Islet of Langerhans (tissue), 1 donor: Measurements from ENCODE around the gene NFYC.

Source experiments
- FAIRE-seq: peaks from one replicate; lab custom pipeline; 2011; peaks lifted over from hg19 to GRCh38; lab: Jason Lieb, UNC

NFYC gene

DNA sequence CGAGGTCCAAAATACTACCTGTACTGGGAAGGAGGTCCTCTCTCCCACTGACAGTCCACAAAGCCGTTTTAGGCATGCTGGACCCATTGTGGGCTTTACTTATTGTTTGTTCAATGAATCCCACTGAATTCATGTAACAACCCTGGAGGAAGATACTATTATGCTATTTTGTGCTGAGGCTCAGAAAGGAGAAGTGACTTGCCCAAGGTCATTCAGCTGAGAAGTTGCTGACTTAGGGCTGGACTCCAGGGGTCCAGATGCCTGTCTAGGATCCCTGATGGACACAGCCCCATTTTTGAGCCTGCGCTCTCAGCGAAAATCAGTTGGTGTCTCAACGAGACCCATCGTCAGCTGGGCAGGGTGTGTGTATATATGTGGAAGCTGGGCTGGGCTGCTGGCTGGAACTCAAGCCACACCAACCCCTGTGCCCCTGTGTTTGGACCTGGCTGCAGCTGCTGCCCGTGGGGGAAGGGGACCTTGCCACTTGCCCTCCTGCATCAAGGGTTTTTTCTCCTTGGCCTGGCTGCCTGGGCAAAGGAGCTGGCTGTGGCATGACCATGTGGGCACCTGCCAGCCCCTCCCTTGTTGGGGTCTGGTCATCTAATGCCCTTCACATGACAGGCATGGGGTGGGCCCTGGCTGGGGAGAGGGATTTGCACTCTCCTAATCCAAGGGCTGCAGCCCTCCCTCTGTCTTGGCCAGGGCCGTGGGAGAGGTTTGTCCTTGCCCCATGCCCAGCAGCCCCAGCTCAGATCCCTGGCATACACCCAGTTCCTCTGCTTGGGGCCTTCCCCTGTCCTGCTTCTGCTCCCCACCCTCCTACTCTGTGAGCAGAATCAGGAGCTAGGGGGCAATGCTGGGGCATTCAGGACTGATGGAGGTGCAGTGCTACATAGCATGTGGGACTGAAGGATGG lies 107.1 kb downstream of the NFYC start:
- no peak for FAIRE-seq

DNA sequence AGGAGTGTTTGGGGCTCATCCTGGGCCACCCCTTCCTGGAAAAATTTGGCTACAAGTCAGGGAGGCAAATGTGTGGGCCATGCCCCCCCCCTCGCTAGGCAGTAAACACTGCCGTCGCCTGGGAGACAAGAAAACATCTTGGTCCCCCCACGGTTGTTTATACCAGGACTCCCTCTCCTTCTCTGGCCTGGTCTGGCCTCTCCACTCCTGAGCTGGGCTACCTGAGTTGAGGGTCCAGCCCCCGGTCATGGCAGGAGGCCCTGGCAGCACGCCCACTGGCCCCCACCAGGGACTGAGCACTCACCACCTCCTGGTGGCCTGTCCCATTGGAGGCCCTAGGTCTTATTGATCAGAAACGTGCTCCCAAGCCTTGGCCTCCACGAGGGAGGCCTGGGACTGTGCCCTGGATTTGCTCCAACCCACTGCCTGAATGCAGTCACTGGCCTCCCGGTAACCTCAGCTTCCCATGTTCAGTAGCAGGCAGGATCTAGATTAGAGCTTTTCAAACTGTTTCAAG lies 107.9 kb downstream of the NFYC start:
- no peak for FAIRE-seq

DNA sequence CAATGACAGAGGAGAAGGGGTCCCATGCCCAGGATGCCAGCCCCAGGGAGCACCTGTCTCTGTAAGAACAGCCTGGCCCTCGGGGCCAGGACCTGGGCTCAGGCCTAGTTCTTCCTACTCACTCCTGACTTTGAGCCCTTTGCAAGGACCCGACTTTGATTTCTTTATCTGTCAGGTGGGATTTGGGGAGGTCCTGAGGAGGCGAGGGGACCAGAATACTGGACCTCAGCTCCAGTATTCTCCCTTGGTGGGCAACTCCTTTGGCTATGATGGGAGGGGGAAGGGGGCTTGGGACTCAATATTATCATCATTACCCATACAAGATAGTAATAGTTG lies 110.2 kb downstream of the NFYC start:
- FAIRE-seq = no peak

DNA sequence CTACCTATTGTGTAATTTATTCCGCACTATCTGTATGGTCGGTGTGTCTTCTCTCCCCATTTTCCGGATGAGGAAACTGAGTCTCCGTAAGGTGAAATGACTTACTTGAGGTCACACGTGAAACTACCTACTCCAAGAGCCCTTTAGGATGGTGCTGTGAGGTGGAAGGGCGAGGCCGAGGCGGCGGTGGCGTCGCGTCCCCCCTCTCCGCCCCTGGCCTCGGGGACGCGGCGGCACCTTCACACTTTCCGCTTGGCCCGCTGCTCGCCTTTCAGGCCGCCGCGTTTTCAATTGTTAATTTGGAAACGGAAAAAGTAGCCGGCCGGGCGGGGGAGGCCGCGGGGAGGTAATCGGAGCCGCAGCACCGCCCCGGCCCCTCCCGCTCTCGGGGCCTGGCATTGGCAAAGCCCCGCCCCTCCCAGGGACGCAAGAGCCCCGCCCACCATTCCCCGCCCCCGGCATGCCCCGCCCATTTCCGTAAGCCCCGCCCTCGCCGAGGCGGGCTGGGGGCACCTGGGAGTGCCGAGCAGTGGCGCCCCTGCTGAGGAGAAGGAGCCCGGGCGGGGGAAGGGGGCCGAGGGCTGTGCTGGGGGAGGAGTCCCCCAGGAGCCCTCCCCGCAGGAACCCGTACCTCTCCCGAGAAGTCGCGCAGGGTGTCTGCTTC lies 110.7 kb downstream of the NFYC start:
- FAIRE-seq = no peak

DNA sequence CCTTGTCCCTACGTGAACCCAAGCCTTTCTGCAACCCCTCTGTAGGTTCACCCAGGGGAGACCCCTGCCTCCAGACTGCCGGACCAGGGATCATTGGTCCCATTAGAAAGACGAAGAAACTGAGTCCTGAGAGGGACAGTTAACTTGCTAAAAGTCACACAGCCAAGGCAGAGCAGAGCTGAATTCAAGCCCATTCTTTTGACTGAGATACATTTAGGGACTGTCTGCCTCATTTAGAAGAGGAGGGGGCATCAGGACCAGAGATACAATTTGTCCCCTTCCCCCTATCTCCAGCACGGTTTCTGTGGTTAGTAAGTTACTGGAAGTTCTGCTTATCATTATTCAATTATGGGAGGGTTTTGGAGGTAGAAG lies 111.2 kb downstream of the NFYC start:
- no peak for FAIRE-seq

DNA sequence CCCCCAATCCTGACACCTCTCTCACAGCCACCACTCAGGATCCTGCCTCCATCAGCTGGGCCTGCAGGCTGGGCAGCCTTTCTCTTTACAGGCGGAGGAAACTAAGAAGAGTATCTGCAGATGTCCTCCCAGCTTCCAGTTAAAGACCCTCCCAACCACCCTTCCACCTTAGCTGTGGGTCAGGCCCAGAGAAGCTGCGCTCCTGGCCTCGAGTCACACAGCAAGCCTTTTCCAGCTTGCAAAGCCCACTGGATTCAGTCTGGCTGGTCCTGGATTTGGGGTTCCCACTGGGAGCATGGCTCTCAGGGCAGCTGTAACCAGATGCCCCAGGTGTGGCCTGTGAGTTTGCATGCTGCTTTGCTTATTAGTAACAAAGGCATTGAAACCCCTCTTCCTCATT lies 111.9 kb downstream of the NFYC start:
- no peak for FAIRE-seq

DNA sequence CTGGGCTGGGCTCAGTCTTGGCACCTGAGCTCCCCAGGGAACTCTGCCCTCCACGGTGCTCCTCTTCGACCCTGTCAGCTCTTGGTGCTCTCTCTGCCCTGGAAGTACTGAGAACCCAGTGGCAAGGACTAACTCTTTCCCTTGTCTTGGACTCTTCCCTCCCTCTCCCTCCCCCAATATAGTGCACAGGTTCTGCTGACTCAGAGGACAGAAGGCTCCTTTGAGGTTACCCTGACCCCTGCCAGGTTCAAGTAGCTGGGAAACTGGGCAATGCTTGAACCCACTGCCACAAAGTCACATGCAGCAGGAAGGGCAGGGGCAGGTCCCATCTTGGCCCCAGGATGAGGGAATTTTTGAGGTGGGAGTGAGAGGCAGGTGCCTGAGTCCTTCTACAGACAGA lies 112.4 kb downstream of the NFYC start:
- no peak for FAIRE-seq

DNA sequence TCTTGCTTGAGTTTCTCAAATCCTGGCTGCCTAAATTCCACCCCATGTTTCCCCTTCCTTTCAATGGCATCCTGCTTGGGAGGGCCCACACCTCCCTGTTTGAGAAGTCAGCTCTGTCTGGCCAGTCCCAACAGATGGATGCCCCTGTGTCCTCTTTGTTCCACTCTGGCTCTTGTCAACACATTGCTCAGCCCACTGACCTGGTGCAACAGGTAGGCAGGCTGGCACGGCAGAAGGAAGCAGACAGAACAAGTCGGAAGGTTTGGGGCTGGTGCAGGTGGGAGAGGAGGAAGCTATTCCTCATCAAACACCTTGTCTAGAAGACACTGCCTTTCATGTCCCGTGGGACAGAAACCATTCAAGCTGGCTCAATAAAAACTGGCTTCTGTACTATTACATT lies 114.7 kb downstream of the NFYC start:
- FAIRE-seq = no peak

DNA sequence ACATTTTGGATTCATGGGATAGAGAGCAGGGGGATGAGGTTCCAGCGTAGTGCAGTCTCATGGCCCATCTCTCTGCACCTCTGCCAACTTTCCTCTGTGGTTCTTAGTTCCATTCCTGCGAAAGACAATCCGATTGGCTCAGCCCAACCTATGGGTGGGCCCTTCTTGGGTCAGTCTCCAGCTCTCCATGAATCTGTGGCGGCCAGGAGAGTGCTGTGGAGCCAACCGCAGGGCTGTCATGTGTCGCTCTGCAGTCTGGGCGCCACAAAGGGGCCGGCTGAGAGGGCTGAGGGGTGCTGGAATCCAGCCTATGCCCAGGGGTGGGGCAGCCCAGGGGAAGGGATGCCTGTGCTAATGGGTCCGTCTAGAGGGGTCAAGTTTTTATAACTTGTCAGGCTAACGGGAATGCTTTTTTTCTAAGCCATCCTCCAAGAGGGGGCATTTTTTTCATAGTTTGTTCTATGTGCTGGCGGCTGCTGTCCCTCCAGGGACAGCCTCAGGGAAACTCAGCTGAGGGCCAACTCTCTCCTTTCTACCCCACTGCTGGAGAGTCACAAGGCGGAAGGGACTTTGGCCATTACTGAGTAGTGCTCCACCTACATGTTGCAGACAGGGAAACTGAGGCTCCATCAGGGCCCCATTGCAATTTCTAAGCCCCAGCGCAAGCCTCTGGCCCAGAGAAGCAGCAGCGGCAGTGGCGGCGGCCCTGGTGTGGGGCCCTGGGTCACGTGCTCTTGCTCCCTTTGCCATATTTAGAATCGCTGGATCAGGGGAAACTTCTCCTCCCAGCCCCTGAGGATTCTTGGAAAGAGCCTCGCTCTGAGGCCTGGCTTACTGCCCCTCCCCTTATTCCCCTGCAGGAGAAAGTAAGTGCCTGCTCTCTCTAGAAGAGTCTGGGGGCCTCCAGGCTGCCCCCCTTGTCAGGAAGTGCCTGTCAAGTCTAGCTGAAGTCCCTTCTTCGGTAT lies 115.5 kb downstream of the NFYC start:
- FAIRE-seq = no peak

DNA sequence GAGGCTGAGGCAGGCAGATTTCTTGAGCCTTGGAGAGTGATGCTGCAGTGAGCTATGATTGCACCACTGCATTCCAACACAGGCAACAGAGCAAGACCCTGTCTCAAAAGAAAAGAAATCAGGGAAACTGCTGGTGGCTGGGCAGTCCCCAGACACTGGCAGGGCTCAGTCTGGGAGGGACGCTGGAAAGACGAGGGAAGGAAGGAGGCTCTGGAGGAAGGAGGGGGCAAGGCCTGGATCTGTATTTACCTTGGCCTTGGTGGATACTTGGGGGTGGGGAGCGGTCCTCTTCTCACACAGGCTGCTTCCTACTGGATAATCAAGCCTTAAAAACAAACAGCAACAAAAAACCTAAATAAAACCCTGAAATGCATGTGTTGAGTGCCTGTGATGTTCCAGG lies 116.5 kb downstream of the NFYC start:
- no peak for FAIRE-seq

DNA sequence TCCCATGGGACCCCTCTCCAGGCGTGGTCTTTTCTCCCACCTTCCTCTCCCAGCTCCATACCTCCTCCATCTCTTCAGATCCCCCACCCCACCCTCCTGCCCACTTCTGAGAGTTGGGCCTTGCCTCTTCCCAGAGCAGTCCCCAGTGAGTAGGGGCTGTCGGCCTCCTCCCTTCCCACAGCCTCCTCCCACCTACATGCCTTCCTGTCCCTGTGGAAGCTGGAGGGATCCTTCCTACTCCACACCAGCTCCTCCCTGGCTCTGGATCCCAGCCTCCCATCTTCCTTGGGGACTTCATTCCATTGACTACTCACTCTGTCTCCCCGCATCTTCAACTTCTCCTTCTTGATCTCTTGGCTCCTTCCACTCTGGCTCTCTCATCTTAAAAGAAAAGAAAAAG lies 116.9 kb downstream of the NFYC start:
- no peak for FAIRE-seq

DNA sequence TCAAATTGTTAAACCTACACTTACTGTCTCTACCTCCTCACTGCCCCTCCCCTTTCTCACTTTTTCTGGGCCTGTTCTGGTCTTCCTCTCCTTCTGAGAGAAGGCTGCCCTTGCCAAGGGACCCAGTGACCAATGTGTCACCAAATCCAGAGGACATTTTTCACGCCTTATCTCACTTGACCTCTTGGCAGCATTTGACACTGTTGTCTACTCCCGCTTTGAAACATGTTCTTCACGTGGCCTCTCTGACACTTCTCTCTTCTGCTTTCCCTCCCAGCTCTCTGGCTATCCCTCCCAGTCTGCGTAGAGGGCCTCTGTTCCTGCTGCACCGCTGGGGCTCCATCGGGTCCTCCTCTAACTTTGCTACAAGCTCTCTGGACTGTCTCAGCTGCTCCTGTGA lies 117.4 kb downstream of the NFYC start:
- no peak for FAIRE-seq

DNA sequence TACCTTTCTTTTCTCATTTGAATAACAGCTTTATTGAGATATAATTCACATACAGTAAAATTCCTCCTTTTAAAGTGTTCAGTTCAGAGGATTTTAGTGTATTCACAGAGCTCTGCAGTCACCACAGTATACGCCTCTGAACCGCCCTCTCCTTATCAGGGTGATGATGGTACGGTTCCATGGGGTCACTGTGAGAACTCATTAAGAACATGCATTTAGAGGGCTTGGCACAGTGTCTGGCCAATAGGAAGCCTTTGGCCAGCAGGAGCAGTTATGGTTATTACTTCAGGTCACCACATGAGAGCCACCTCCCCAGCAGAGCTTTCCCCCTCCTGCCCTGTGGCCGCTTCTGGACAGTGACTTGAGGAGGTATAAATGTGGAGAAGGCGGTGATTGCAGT lies 119.4 kb downstream of the NFYC start:
- FAIRE-seq = no peak

DNA sequence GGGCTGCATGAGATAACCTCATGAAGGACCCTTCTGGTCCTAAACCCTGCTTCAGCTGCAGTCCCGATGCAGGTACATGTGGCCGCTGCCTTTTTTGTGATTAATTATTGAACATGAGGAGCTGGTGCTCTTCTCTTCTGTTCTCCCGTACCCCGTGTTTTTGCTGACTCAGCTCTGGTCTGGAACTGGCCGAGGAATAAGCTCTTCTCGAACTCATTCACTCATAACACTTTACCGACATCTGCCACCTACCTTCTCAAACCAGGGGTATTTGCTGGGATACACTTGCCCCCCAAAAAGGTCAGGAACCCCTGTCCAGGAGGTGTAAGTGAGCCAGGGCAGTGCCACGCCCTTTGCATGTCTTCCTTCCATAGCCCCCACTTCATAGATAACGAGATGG lies 123.9 kb downstream of the NFYC start:
- no peak for FAIRE-seq

DNA sequence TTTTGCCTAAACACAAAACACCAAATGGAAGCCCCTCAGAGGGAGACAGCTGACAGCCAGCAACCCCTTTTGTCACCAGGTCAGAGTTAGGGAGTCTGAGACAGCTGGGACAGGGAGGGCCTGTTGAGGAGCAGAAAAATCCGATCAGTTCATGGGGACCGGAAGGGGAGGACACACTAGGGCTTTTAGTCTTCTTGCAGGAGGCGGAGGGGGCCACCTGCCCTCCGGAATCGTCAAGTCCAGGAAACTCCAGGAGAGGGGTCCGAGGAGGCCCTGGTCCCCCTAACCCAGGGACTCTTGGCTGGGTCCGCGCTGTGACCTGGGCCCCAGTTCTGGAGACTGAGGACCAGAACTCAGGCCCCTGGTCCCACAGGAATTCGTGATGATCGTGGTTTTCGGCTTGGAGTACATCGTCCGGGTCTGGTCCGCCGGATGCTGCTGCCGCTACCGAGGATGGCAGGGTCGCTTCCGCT lies 126.3 kb downstream of the NFYC start:
- FAIRE-seq = no peak

DNA sequence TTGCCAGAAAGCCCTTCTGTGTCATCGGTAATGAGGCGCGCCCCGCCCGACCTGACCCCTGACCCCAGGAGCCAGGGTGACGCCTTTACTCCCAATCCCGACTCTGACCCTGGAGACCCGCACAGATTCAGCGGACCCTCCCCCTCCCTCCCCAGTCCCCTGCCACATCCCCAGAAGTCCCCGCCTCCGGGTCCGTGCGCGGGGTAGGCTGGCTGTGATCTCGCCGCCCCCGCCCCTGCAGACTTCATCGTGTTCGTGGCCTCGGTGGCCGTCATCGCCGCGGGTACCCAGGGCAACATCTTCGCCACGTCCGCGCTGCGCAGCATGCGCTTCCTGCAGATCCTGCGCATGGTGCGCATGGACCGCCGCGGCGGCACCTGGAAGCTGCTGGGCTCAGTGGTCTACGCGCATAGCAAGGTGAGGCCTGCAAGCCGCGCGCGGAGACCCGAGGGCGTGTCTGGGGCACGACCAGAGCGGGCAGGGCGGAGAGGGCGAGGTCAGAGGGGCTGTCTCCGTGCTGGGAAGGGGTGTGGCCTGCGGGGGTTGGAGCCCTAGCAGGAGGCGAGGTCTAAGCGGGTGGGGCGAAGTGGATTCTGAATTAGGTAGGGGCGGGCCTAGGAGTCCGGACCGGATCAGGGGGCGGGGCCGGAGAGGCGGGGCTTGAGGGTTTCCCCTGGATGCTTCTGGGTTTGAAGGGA lies 126.9 kb downstream of the NFYC start:
- FAIRE-seq = no peak

DNA sequence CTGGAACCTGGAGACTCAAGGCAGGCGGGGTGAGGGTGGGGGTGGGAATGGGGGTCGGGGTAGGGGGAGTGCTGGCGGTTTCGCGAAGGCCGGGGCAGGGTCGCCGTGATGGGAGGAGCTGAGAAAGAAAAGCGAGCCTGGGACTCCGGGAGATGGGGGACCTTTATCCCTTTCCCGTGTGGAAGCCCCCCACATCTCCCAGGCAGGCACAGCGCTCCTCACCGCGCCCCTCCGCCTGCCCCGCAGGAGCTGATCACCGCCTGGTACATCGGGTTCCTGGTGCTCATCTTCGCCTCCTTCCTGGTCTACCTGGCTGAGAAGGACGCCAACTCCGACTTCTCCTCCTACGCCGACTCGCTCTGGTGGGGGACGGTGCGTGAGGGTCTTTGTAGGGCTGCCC lies 127.6 kb downstream of the NFYC start:
- FAIRE-seq = no peak

DNA sequence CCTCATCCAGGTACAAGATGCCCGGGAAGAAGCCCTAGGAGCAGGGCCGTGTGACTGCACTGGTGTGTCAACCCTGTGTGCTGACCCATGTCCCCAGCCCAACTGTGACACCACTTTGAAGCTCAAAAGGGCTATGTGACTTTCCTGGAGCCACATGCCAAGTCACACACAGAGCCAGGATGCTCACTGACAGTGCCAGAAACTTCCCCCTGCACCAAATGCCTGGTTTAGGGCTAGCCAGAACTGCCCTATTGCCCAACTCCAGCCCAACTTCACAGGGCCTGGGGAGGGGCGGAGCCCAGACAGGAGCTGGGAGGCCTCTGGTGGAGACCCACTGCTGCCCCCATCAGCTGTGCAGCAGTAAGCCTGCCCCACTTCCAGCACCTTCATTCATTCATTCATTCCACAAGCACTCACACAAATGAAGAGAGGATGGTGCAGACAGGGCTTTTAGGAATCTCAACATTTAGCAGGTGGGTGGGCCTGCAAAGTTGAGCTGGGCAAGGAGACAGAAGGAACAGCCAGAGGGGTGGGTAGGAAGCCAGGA lies 128.8 kb downstream of the NFYC start:
- FAIRE-seq = no peak
